Astrocyte (in vitro differentiated cells and primary cell): ENCODE measurements around the gene CR2.

Experiments used
- CTCF ChIP-seq: IDR thresholded peaks from 2 replicates; pipeline ENCODE4 v1.5.1; 2011; ENCODE audit warnings: low read depth, mild to moderate bottlenecking, inconsistent platforms, low read length, moderate library complexity; ENCODE audit not compliant: insufficient read depth
- EZH2 ChIP-seq: IDR thresholded peaks from 2 replicates; pipeline ENCODE4 v1.6.1; 2012; ENCODE audit warnings: mild to moderate bottlenecking, low read length, inconsistent platforms; ENCODE audit not compliant: insufficient read depth

- no peak for TF ChIP-seq CTCF
- TF ChIP-seq EZH2, result no peak
Measured at GRCh38 chr1:207514890-207515289, 60.8 kb downstream of the CR2 start.
